Right kidney (tissue), 1 donor: ENCODE results near the gene NOS2.
"Not testable (repeated sequence)": the region's sequence is repeated elsewhere in the genome, so short reads cannot be mapped to it uniquely, and the experiment has no call there.

Experiments used
- DNase-seq: peaks from one replicate; pipeline ENCODE4 v3.0.0-alpha.2; 2016

Gene NOS2

GRCh38 chr17:27783440-27784350 lies 16.6 kb downstream of the NOS2 start:
- no peak for DNase-seq

GRCh38 chr17:27782791-27783206 lies 17.5 kb downstream of the NOS2 start:
- DNase-seq = no peak

DNA sequence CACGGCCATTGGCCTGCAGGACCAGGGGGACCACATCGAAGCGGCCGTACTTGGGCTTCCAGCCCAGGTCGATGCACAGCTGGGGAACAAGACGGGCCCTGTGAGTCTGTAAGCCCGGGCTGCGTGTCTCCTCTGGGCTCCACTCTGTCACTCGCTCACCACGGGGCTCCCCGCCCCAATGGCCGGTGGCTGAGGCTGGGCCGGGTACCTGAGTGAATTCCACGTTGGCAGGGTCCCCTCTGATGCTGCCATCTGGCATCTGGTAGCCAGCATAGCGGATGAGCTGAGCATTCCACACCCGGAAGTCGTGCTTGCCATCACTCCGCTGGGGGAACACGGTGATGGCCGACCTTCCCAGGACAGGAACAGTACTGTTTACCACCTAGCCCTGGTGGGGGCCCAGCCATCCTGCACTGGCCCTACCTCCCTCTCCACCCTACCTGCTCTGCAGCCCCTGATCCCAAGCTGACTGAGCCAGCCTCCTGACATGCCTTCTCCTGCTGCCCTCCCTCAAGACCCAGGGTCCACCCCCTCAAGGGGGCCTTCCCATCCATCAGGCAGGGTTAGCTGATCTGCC lies 19.4 kb downstream of the NOS2 start:
- DNase-seq = no peak

- no peak for DNase-seq
Observed at GRCh38 chr17:27780092-27780827, 20.1 kb downstream of the NOS2 start.

GRCh38 chr17:27778183-27778582 lies 22.1 kb downstream of the NOS2 start:
- no peak for DNase-seq

DNA sequence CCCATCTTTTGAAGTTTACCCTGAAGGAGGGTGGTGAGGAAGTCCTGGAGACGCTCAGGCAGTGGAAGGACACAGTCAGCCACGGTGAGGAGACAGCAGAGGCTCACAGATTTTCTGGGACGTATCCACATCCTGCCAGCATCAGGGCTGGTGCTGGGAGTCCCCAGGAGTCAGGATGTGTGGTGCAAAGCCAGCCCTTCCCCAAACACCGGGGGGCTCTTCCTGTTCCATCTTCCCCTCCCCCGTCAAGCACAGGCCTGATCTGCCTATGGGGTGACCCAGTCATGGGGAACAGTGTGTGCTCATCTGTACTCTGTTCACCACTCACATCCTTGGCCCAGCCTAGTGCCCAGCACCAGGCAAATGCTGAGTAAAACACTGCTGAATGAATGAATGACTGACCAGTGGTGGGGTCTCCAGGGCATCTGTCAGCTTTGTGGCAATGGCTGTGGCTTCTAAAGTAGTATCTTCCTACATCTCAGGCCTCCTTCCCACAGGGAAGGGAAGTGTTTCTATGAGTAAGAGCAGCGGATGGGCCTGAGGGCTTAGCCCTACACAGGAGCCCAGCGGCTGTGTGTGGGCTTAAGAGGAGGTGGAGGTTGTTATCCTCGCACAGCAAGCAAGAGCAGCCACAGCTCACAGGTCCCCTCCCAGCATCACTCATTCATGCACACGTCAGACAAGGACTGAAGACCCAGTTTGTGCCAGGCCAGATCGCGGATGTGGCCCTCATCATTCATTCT lies 23.3 kb downstream of the NOS2 start:
- no peak for DNase-seq

- DNase-seq = no peak
Observed at GRCh38 chr17:27771586-27771985, 28.7 kb downstream of the NOS2 start.

DNA sequence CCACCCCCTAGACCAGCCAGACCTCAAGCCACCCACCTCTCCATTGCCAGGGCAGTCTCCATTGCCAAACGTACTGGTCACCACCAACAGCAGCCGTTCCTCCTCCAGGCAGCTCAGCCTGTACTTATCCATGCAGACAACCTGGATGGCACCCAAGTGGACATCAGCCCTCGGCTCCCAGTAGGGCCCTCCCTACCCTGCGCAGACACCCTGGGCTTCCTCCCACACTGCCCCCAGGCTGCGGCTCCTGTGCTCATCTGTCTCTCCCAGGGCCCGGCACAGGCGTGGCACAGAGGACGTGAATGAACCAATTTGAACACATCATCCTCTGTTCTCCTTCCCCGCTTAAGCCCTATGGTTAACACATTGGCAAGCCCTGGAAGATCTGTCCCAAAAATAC lies 29.5 kb downstream of the NOS2 start:
- no peak for DNase-seq

- DNase-seq = no peak
Observed at GRCh38 chr17:27768858-27769410, 31.4 kb downstream of the NOS2 start.

GRCh38 chr17:27766438-27766837 lies 33.9 kb downstream of the NOS2 start:
- DNase-seq = no peak

DNA sequence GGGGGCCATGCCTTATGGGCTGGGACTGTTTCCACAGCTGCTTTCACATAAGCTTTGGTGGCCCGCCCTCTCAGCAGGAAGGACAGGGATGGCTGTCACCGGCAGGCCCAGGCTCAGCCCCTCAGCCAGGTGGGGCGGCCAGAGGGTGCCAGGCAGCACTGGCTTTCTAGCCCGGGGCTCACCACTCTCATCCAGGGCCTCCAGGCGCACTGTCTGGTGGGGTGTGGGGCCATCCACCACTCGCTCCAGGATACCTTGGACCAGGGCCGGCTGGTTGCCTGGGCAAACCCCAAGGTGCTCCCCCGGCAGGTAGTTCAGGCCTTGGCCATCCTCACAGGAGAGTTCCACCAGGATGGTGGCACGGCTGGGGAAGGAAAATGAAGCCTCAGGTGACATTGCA lies 35.0 kb downstream of the NOS2 start:
- DNase-seq = no peak

GRCh38 chr17:27764589-27764988 lies 35.7 kb downstream of the NOS2 start:
- no peak for DNase-seq

DNA sequence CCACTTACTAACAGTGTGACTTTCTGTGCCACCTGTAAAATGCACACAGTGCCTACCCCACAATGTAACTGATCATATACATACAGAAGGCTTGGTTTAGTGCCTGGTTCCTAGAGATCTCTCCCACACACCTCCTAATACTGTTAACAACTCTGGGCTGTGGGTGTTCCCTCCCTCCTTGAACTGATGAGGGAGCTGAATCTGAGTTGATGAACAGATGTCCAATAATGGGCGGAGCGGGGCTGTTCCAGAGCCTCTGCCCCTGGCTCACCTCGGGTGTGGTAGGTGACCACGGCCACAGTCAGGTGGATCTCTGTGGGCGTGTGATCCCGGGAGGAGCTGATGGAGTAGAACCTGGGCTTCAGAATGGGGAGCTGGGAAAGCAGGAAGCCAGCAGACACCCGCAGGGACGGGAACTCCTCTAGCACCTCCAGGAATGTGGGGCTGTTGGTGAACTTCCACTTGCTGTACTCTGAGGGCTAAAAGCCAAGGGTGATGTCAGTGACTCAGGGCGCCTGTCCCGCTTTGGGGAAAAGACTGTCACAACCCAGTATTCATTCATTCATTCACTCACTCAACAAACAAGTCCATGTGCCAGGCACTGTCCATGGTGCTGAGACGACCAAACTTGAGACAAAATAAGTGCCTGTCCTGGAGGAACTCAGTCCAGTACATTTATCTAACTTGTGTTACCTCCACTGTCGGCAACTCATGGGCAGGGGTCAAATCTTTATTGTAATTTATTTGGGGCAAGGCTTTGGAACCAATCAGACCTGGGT lies 37.6 kb downstream of the NOS2 start:
- no peak for DNase-seq

DNA sequence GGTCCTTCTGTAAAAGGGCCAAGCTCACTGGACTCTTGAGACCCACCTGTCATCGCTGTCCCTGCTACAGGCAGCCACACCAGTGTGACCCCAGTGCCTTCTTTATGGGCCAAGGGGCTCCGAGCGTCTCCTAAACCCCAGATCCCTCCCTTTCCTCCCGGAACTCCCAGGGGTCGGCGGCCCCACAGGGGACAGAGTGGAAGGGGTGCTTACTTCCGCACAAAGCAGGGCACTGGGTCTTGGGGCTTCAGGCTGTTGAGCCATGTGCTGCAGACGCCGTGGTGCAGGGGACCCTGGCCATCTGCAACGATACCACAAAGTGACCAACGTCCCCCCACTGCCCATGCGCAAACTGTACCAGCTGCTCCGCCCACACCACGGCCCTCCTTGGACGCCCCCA lies 39.4 kb downstream of the NOS2 start:
- DNase-seq = not testable (repeated sequence)

DNA sequence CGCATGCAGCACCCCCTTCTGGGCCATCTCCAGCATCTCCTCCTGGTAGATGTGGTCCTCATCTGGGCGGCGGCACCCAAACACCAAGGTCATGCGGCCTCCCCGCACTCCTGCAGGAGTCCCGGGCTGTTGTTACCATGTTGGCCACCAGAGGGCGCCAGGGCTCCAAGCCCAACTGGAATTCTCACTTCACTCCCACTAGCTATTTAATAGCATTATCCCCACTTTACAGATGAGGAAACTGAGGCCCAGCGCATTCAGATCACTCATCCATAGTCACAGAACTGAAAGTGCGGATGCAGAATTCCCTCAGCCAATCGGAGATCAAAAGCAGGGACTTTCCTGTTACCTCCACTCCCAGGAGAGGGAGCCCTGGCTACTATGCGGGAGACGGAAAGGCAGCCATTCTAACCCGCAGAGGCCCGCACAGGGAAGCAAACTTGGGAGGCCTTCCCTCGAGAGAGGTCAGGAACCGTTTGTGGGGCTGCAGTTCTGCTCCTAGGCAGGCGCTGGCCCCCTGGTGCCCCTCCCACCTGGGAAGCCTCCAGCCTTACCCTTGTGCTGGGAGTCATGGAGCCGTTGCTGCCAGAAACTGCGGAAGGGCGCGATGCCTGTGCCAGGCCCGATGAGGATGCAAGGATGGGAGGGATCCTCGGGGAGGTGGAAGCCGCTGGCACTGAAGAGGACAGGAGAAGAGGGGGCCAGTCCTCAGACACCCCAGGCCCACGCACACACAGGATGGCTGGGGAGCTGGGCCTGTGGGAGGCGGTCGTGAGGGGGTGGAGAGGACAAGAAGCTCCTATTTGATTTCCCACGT lies 40.1 kb downstream of the NOS2 start:
- peak; percentile 46 for DNase-seq

- no peak for DNase-seq
Observed at GRCh38 chr17:27759528-27759927, 40.8 kb downstream of the NOS2 start.

GRCh38 chr17:27756467-27757371 lies 43.6 kb downstream of the NOS2 start:
- DNase-seq = no peak

GRCh38 chr17:27755706-27756466 lies 44.4 kb downstream of the NOS2 start:
- DNase-seq = no peak

- no peak for DNase-seq
Observed at GRCh38 chr17:27754549-27754948, 45.8 kb downstream of the NOS2 start.
